Measurements from ENCODE around the gene CLDN2.

Gene CLDN2

DNA sequence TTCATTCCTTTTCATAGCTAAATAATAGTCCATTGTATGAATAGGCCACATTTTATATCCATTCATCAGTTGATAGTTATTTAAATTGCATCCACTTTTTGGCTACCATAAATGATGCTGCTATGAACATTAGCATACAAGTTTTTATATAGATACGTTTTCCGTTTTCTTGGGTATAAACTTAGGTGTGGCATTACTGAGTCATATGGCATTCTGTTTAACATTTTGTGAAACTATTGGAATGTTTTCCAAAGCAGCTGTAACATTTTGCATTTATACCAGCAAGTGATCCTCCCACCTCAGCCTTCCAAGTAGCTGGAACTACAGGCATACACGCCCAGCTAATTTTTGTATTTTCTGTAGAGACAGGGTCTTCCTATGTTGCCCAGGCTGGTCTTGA is 26.3 kb downstream of the CLDN2 start:
- H3K4me3 ChIP-seq (ENCODE audit: low read depth in 1 of 2, low read length in 1 of 2): no peak overlapping the region
- H3K4me1 ChIP-seq (ENCODE audit: control insufficient read depth in 1 of 2, insufficient read depth in 1 of 2, low read depth in 1 of 2, low read length in 1 of 2): no peaks in the 10 kb centered on the region
- H3K27me3 ChIP-seq: no peaks in the 10 kb centered on the region
- no peaks in the 10 kb centered on the region for H3K36me3 ChIP-seq
- no peak overlapping the region for H3K27ac ChIP-seq
- TF ChIP-seq CTCF (IDR thresholded peaks at IDR 0.05): no peak
- H3K9me3 ChIP-seq: no peaks in the 10 kb centered on the region

- TF ChIP-seq CTCF (IDR thresholded peaks at IDR 0.05): no peak
- Histone ChIP-seq H3K4me3 (ENCODE audit: low read depth in 1 of 2, low read length in 1 of 2) (no peak overlapping the region), H3K27me3 (no peaks in the 10 kb centered on the region), H3K27ac (no peak overlapping the region), H3K4me1 (ENCODE audit: control insufficient read depth in 1 of 2, insufficient read depth in 1 of 2, low read depth in 1 of 2, low read length in 1 of 2) (no peaks in the 10 kb centered on the region), H3K36me3 (no peaks in the 10 kb centered on the region), H3K9me3 (no peaks in the 10 kb centered on the region)
Measured at GRCh38 chrX:106948641-106949040, 28.4 kb downstream of the CLDN2 start.

- Histone ChIP-seq H3K36me3 (no peaks in the 10 kb centered on the region), H3K27ac (no peak overlapping the region), H3K9me3 (no peaks in the 10 kb centered on the region), H3K4me3 (ENCODE audit: low read depth in 1 of 2, low read length in 1 of 2) (no peak overlapping the region), H3K4me1 (ENCODE audit: control insufficient read depth in 1 of 2, insufficient read depth in 1 of 2, low read depth in 1 of 2, low read length in 1 of 2) (no peaks in the 10 kb centered on the region), H3K27me3 (no peaks in the 10 kb centered on the region)
- TF ChIP-seq CTCF (IDR thresholded peaks at IDR 0.05): no peak
Measured at GRCh38 chrX:106949366-106949765, 29.2 kb downstream of the CLDN2 start.

GRCh38 chrX:106950381-106950780 is 30.2 kb downstream of the CLDN2 start:
- TF ChIP-seq CTCF (IDR thresholded peaks at IDR 0.05): no peak
- no peak overlapping the region for H3K4me3 ChIP-seq (ENCODE audit: low read depth in 1 of 2, low read length in 1 of 2)
- no peaks in the 10 kb centered on the region for H3K27me3 ChIP-seq

DNA sequence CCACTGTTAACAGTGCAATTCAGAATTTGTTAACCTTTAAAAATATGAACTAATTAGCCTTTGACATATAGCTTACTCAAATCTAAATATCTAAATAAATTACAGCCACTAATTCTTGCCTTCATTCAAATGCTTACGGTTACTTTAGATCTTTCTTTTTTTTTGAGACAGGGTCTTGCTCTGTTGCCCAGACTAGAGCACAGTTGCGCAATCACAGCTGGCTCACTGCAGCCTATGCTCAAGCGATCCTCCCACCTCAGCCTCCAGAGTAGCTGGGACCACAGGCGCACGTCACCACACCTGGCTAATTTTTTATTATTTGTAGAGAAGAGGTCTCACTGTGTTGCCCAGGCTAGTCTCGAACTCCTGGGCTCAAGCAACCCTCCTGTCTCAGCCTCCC is 31.0 kb downstream of the CLDN2 start:
- Histone ChIP-seq H3K4me3 (ENCODE audit: low read depth in 1 of 2, low read length in 1 of 2) (no peak overlapping the region), H3K27me3 (no peaks in the 10 kb centered on the region), H3K27ac (no peak overlapping the region), H3K9me3 (no peaks in the 10 kb centered on the region), H3K36me3 (no peaks in the 10 kb centered on the region), H3K4me1 (ENCODE audit: control insufficient read depth in 1 of 2, insufficient read depth in 1 of 2, low read depth in 1 of 2, low read length in 1 of 2) (no peaks in the 10 kb centered on the region)
- no peak for TF ChIP-seq CTCF (IDR thresholded peaks at IDR 0.05)

More at GRCh38 chrX:106950381-106950780, 30.2 kb downstream of the CLDN2 start:
- Histone ChIP-seq H3K36me3 (no peaks in the 10 kb centered on the region), H3K4me1 (ENCODE audit: control insufficient read depth in 1 of 2, insufficient read depth in 1 of 2, low read depth in 1 of 2, low read length in 1 of 2) (no peaks in the 10 kb centered on the region), H3K9me3 (no peaks in the 10 kb centered on the region), H3K27ac (no peak overlapping the region)

DNA sequence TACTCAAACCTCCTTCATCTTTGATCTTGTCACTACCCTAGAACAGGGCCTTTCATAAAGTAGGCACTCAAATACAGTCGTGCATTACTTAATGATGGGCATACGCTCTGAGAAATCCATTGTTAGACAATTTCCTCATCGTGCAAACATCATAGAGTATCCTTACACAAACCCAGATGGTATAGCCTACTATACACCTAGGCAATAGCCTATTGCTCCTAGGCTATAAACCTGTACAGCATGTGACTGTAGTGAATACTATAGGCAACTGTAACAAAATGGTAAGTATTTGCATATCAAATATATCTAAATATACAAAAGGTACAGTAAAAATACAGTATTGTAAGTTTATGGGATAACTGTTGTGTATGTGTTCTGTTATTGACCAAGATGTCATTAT is 31.9 kb downstream of the CLDN2 start:
- Histone ChIP-seq H3K36me3 (no peaks in the 10 kb centered on the region), H3K4me1 (ENCODE audit: control insufficient read depth in 1 of 2, insufficient read depth in 1 of 2, low read depth in 1 of 2, low read length in 1 of 2) (no peaks in the 10 kb centered on the region), H3K27me3 (no peaks in the 10 kb centered on the region), H3K9me3 (no peaks in the 10 kb centered on the region), H3K4me3 (ENCODE audit: low read depth in 1 of 2, low read length in 1 of 2) (no peak overlapping the region), H3K27ac (no peak overlapping the region)
- TF ChIP-seq CTCF (IDR thresholded peaks at IDR 0.05): no peak

All from neutrophil (primary cell).